Measurements from ENCODE around the gene TYW1B.
"Not testable (repeated sequence)": the region's sequence is repeated elsewhere in the genome, so short reads cannot be mapped to it uniquely, and the experiment has no call there.

DNA sequence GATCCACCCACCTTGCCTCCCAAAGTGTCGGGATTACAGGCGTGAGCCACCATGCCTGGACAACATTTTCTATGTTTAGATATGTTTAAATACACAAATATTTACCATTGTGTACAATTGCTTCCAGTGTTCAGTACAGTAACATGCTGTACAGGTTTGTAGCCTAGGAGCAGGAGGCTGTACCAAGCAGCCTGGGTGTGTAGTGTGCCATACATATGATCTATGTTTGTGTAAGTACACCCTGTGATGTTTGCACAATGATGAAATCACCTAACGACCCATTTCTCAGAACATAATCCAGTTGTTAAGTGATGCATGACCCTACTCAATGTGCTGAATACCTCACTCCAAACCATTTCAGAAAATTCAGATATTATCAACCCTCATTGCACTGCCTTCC lies 297.0 kb downstream of the TYW1B start:
- TF ChIP-seq CTCF, POLR2A (IDR thresholded peaks at IDR 0.05): not testable (repeated sequence)

Measured in suprapubic skin (tissue), 3 donors.